Ovary (tissue), 3 donors: Measurements from ENCODE around the gene AP5Z1.

Source experiments
- POLR2A ChIP-seq: fragments of 450-650 bp; IDR thresholded peaks from one replicate; pipeline ENCODE4 v1.6.1; 2017; ENCODE audit warnings: antibody characterized with exemption, mild to moderate bottlenecking, moderate library complexity
- TF ChIP-seq, protein P1 (sequence below), 3 donors: fragments of 450-650 bp in 2 of 3; fragments of 200-600 bp in 1 of 3; IDR thresholded peaks; one replicate each; pipeline versions ENCODE4 v1.5.1 to v1.8.0; 2016 to 2022; ENCODE audit warnings: antibody characterized with exemption in 3 of 3, mild to moderate bottlenecking in 1 of 3
- donor health status: DM: no; HTN: no; CAD: no.

DNA sequence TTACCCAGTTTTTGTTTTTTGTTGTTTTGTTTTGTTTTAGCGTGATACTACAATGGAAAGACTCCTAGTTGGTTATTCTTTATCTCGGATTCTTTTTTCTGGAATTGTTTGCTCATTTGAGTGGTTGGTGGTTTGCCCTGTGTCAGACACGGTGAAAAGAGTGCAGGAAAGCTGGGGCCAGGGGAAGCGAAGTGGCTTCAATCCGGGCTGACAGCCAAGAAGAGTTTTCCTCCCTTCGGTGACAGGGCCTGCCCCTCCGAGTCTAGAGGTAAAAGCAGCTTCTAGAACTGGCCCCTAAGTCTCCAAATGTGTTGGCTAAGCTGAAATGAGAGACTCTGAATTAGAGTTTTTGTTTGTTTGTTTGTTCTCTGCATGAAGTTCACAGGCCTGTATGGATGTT, 5.7 kb upstream of the AP5Z1 start:
- no peak for TF ChIP-seq POLR2A
- TF ChIP-seq, protein P1, sequence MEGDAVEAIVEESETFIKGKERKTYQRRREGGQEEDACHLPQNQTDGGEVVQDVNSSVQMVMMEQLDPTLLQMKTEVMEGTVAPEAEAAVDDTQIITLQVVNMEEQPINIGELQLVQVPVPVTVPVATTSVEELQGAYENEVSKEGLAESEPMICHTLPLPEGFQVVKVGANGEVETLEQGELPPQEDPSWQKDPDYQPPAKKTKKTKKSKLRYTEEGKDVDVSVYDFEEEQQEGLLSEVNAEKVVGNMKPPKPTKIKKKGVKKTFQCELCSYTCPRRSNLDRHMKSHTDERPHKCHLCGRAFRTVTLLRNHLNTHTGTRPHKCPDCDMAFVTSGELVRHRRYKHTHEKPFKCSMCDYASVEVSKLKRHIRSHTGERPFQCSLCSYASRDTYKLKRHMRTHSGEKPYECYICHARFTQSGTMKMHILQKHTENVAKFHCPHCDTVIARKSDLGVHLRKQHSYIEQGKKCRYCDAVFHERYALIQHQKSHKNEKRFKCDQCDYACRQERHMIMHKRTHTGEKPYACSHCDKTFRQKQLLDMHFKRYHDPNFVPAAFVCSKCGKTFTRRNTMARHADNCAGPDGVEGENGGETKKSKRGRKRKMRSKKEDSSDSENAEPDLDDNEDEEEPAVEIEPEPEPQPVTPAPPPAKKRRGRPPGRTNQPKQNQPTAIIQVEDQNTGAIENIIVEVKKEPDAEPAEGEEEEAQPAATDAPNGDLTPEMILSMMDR (IDR thresholded peaks at IDR 0.05) = no peak
